ENCODE results near the gene MAPK12. TPM values are rescaled to one million over a fixed set of nuclear protein-coding genes. Genes with fewer than 3 reads are reported as not detected.

The MAPK12 gene
- total RNA-seq, 1 donor from 2014 or later = 88.5 TPM

- no peaks in the 10 kb centered on the region for H3K36me3 Mint-ChIP-seq (ENCODE audit: unreplicated experiment)
- H3K27ac Mint-ChIP-seq (ENCODE audit: unreplicated experiment) = no peak overlapping the region
- peaks cover 8% of the 10 kb centered on the region for H3K9me3 Mint-ChIP-seq (ENCODE audit: unreplicated experiment)
- no peak for TF ChIP-seq CTCF (IDR thresholded peaks at IDR 0.05; ENCODE audit: partially characterized antibody, unreplicated experiment)
- H3K4me3 Mint-ChIP-seq (ENCODE audit: unreplicated experiment) = peak overlapping the region; percentile 95
- peaks cover 4% of the 10 kb centered on the region for H3K4me1 Mint-ChIP-seq (ENCODE audit: low read depth, unreplicated experiment)
- H3K27me3 Mint-ChIP-seq (ENCODE audit: unreplicated experiment) = peaks cover 3% of the 10 kb centered on the region
- DNase-seq = no peak
Measured at GRCh38 chr22:50243685-50244419, 17.6 kb downstream of the MAPK12 start.

GRCh38 chr22:50242406-50242949 is 19.0 kb downstream of the MAPK12 start:
- no peak for DNase-seq
- H3K9me3 Mint-ChIP-seq (ENCODE audit: unreplicated experiment) = peaks cover 11% of the 10 kb centered on the region
- H3K4me1 Mint-ChIP-seq (ENCODE audit: low read depth, unreplicated experiment) = peaks cover 4% of the 10 kb centered on the region
- H3K36me3 Mint-ChIP-seq (ENCODE audit: unreplicated experiment) = no peaks in the 10 kb centered on the region
- peak overlapping the region; percentile 95 for H3K4me3 Mint-ChIP-seq (ENCODE audit: unreplicated experiment)
- peaks cover 5% of the 10 kb centered on the region for H3K27me3 Mint-ChIP-seq (ENCODE audit: unreplicated experiment)
- no peak for TF ChIP-seq CTCF (IDR thresholded peaks at IDR 0.05; ENCODE audit: partially characterized antibody, unreplicated experiment)
- peak overlapping the region; percentile 33 for H3K27ac Mint-ChIP-seq (ENCODE audit: unreplicated experiment)

- no peaks in the 10 kb centered on the region for H3K36me3 Mint-ChIP-seq (ENCODE audit: unreplicated experiment)
- peaks cover 4% of the 10 kb centered on the region for H3K9me3 Mint-ChIP-seq (ENCODE audit: unreplicated experiment)
- no peak for DNase-seq
- H3K27me3 Mint-ChIP-seq (ENCODE audit: unreplicated experiment) = peaks cover 10% of the 10 kb centered on the region
- no peak for TF ChIP-seq CTCF (IDR thresholded peaks at IDR 0.05; ENCODE audit: partially characterized antibody, unreplicated experiment)
- H3K4me1 Mint-ChIP-seq (ENCODE audit: low read depth, unreplicated experiment) = peaks cover 2% of the 10 kb centered on the region
- H3K27ac Mint-ChIP-seq (ENCODE audit: unreplicated experiment) = no peak overlapping the region
- H3K4me3 Mint-ChIP-seq (ENCODE audit: unreplicated experiment) = no peak overlapping the region
Measured at GRCh38 chr22:50238755-50239154, 22.7 kb downstream of the MAPK12 start.

GRCh38 chr22:50236731-50237409 is 24.6 kb downstream of the MAPK12 start:
- Mint-ChIP-seq H3K9me3 (ENCODE audit: unreplicated experiment) (peaks cover 3% of the 10 kb centered on the region), H3K4me3 (ENCODE audit: unreplicated experiment) (no peak overlapping the region), H3K27me3 (ENCODE audit: unreplicated experiment) (peaks cover 10% of the 10 kb centered on the region), H3K4me1 (ENCODE audit: low read depth, unreplicated experiment) (peaks cover 2% of the 10 kb centered on the region), H3K27ac (ENCODE audit: unreplicated experiment) (no peak overlapping the region), H3K36me3 (ENCODE audit: unreplicated experiment) (no peaks in the 10 kb centered on the region)
- TF ChIP-seq CTCF (IDR thresholded peaks at IDR 0.05; ENCODE audit: partially characterized antibody, unreplicated experiment) = peak; percentile 81
- DNase-seq = peak; percentile 54

- H3K27me3 Mint-ChIP-seq (ENCODE audit: unreplicated experiment) = peaks cover 12% of the 10 kb centered on the region
- no peak overlapping the region for H3K27ac Mint-ChIP-seq (ENCODE audit: unreplicated experiment)
- H3K9me3 Mint-ChIP-seq (ENCODE audit: unreplicated experiment) = peaks cover 7% of the 10 kb centered on the region
- no peaks in the 10 kb centered on the region for H3K36me3 Mint-ChIP-seq (ENCODE audit: unreplicated experiment)
- no peak for DNase-seq
- no peak overlapping the region for H3K4me3 Mint-ChIP-seq (ENCODE audit: unreplicated experiment)
- no peak for TF ChIP-seq CTCF (IDR thresholded peaks at IDR 0.05; ENCODE audit: partially characterized antibody, unreplicated experiment)
- H3K4me1 Mint-ChIP-seq (ENCODE audit: low read depth, unreplicated experiment) = peaks cover 1% of the 10 kb centered on the region
Measured at GRCh38 chr22:50233223-50233622, 28.3 kb downstream of the MAPK12 start.

All from glutamatergic neuron (in vitro differentiated cells).